Measurements from ENCODE around the gene TSG101. TPM values are rescaled to one million over a fixed set of nuclear protein-coding genes. Genes with fewer than 3 reads are reported as not detected.

Gene TSG101
- total and polyA plus RNA-seq, 10 of the 15 experiments (the other 5 are each of a cell fraction or from before 2014, with no cell fraction given) = 22.3 to 147 (median 84.9) TPM

- no peak for TF ChIP-seq ASH2L (IDR thresholded peaks at IDR 0.05; ENCODE audit: borderline replicate concordance, low read depth)
These were observed 69.3 kb downstream of the TSG101 start (continued) for GRCh38 chr11:18457450-18457849.

- Histone ChIP-seq H3K36me3 (ENCODE audit: control insufficient read depth in 2 of 2, insufficient read depth in 2 of 2, low read length in 1 of 2) (no peaks in the 10 kb centered on the region), H3K27ac (ENCODE audit: control insufficient read depth, insufficient read depth) (no peak within 1 kb of the TSS), H3K4me2 (ENCODE audit: control insufficient read depth, insufficient read depth) (no peak within 1 kb of the TSS), H2AFZ (ENCODE audit: control insufficient read depth, low read depth, low read length) (no peak within 1 kb of the TSS), H3K9ac (ENCODE audit: control insufficient read depth, insufficient read depth, low read length) (no peak within 1 kb of the TSS), H3K27me3 (replicated peaks in 1 of 2; ENCODE audit: control insufficient read depth in 2 of 2, insufficient read depth in 2 of 2, low read length in 1 of 2) (no peaks in the 10 kb centered on the region), H4K20me1 (ENCODE audit: control insufficient read depth, insufficient read depth) (no peaks in the 10 kb centered on the region), H3K9me3 (replicated peaks; ENCODE audit: control insufficient read depth, insufficient read depth, low read length) (no peaks in the 10 kb centered on the region), H3K4me3 (no peak within 1 kb of the TSS), H3K4me1 (ENCODE audit: control insufficient read depth, insufficient read depth, low read length) (no peaks in the 10 kb centered on the region), H3K79me2 (ENCODE audit: control insufficient read depth, insufficient read depth, low read length) (no peaks in the 10 kb centered on the region)
- in situ Hi-C loops (cut with MboI) = no loop called here
- intact Hi-C loops (cut with micrococcal nuclease; ENCODE audit: unreplicated experiment) = no loop called here
- 80% methylated on average over 46 of the region's 47 CpGs for WGBS (ENCODE audit: insufficient coverage, insufficient replicate concordance, low lambda C conversion rate, missing lambda C conversion rate)
- ChIA-PET CTCF (no interaction called here), SMC1A (ENCODE audit: uncharacterized antibody, unreplicated experiment) (no interaction called here), POLR2A (no interaction called here), RAD21 (ENCODE audit: unreplicated experiment) (no interaction called here)
- no TSS peak for BruUV-seq (replicated peaks)
- DNase-seq (ENCODE audit: low read depth, low spot score) (no peak), ATAC-seq (no peak), FAIRE-seq (no peak)
- no peak for TF ChIP-seq CHD1 (IDR thresholded peaks at IDR 0.05; ENCODE audit: low read depth, low read length)
- no peak for TF ChIP-seq BCL3 (IDR thresholded peaks at IDR 0.05; ENCODE audit: borderline replicate concordance, insufficient read depth, low read depth, low read length, poor library complexity, severe bottlenecking)
- TF ChIP-seq RAD21 (IDR thresholded peaks at IDR 0.05; ENCODE audit: insufficient read depth, low read depth, low read length) = no peak
- TF ChIP-seq HCFC1 (IDR thresholded peaks at IDR 0.05; ENCODE audit: low read length) = no peak
- no peak for TF ChIP-seq ETV6 (conservative IDR thresholded peaks at IDR 0.05 in 1 of 2, IDR thresholded peaks at IDR 0.05 in 1 of 2; ENCODE audit: borderline replicate concordance in 1 of 2, low read depth in 1 of 2)
- TF ChIP-seq SREBF1 (IDR thresholded peaks at IDR 0.05; ENCODE audit: low read length) = no peak
- no peak for TF ChIP-seq YBX1 (IDR thresholded peaks at IDR 0.05)
- TF ChIP-seq FOS (IDR thresholded peaks at IDR 0.05; ENCODE audit: borderline replicate concordance, extremely low read depth, insufficient read length) = no peak
- no peak for TF ChIP-seq MYC (IDR thresholded peaks at IDR 0.05; ENCODE audit: insufficient read depth, insufficient read length, insufficient replicate concordance, low read length, severe bottlenecking)
- no peak for TF ChIP-seq CTCF (IDR thresholded peaks at IDR 0.05 in 2 of 3, conservative IDR thresholded peaks at IDR 0.05 in 1 of 3; ENCODE audit: control insufficient read depth in 2 of 3, extremely low read depth in 1 of 3, insufficient read depth in 1 of 3, low read depth in 3 of 3, low read length in 3 of 3)
- no peak for TF ChIP-seq ZNF592 (IDR thresholded peaks at IDR 0.05)
These were observed 70.9 kb downstream of the TSG101 start, which contains the start of gene LDHAL6A for GRCh38 chr11:18455686-18456372. Gene LDHAL6A, plus strand, starts transcription at chr11:18455856. Its CDS starts 825 bp downstream, at chr11:18456681.

Data from GM12878 (cell line).